GM19035 (cell line): Measurements from ENCODE around the gene PNPLA8.

ENCODE experiments used
- ATAC-seq: cut with Tn5 transposase; IDR thresholded peaks from one replicate; pipeline ENCODE4 v1.9.1; 2021; ENCODE audit not compliant: unreplicated experiment

PNPLA8 gene

DNA sequence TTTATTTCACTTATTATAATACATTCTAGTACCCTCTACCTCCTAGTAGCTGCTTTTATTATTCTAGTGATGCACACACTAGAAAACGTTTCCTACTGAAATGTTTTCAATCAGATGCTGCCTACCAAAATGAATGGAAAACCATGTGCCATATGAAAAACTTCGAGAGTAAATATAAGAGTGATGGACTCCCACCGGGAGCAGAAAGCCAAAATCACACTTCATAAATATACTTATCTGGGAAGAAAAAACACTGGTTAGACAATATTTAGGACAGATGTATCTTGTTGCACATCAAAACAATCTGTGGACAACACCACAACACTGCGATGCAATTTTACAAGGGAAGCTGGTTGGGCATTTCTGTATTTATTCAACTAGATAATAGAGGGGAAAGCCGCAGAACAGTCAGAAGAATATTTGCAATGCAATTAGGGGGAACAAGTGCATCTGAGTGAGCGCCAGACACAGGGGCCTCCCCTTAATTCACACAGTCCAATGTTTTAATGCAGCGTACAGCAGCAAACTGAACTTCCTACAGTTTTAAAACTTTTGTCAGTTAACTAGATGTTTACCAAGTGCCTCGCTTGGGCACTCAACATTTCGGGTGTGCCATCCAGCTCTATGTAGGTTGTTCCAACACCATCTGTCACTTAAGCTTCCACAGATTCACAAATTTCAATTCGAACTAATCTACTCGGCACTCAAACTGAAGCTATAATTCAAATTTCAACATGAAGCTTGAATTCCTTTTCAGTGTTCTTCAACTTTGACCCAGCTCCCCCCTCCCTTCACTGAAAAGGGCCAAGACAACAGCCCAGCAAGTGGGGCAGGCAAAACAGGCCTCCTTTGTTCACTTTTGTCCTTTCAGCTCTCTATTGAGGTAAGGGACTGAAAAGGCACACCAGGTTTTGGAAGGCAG, 77.1 kb downstream of the PNPLA8 start:
- no peak for ATAC-seq

DNA sequence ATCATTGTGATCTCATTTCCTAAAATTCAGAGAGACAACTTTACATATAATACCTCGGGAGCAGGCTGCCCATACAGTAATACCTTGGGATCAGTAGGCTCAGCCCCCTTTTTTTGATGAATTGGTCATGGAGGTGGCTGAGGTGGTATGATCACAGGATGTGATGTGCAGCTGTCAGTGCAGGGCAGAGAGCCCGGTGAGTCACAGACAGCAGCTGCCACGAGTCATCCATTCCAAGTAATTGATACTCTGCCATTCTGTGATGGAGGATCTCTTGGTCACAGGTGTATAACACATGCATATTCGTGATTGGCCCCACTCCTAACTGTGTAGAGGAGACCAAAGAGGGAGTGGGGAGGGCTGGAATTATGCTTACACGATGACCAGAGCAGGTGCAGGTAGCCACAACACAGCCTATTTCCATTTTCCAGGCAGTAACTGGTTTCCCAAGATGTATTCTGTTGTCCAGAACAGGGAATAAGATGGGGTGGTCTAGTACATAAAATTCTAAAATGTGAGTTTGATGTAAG, 83.8 kb downstream of the PNPLA8 start:
- no peak for ATAC-seq

DNA sequence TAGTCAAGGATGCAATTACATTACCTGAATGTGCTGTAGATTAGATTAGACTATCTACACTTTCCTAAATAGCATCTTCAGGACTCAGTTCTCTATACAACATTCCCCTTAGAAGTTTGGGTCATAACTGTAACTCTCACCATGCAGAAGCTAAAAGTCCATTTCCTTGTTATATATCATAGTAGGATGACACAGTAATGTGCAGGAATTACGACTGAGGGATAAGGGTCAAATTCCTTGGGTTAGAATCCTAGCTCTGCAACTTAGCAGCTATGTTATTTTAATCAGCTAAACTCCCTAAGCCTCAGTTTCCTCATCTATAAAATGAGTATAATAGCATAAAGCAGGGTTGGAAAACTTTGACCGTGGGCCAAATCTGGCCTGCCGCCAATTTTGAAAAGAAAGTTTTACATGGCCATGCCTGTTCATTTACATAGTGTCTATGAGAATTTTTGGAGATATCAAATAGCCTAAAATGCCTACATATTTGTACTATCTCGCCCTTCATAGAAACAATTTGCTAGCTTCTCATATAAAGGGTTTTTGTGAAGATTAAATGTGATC, 84.5 kb downstream of the PNPLA8 start:
- no peak for ATAC-seq

DNA sequence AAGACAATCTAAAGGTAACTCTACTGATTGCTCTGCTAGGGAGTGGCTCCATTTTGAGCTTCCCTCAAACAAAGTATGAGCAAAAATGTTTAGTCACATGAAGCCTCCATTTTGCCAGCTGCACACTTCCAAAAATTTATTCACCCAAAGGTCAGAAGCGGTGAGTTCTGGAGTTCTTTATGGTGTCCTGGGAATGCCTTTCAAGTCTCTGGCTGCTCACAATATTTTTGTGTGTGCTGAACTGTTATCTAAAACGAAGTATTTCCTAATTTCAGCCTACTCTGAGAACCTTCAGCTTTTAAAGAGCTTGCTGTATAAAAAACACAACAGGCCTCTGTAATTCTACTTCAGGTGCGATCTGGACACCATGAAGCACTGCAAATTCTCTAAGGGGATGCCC, 85.3 kb downstream of the PNPLA8 start:
- ATAC-seq = no peak

DNA sequence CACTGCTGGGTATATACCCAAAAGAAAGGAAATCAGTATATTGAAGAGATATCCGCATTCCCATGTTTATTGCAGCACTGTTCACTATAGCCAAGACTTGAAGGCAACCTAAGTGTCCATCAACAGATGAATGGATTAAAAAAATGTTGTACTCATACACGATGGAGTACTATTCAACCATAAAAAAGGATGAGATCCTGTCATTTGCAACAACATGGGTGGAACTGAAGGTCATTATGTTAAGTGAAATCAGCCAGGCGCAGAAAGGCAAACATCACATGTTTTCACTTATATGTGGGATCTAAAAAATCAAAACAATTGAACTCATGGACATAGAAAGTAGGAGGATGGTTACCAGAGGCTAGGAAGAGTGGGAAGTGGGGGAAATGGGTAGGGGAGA, 89.0 kb downstream of the PNPLA8 start:
- no peak for ATAC-seq

DNA sequence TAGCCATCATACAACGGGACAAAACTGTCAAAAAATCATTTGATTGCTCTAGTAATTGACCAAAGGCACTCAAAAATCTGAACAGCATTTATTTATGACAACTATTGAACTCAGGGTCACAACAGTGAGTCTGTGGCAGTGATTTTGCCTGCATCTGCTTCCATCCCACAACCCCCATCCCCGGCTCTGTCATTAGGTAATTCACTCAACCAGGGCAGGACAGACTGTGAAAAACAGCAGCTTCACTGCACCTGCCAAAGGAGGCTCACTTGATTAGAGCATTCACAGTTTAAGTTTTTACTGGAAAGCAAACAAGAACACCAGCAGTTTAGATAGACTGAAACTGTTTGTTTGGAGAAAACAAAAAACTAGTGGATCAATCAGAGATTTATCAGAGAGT, 91.9 kb downstream of the PNPLA8 start:
- no peak for ATAC-seq

DNA sequence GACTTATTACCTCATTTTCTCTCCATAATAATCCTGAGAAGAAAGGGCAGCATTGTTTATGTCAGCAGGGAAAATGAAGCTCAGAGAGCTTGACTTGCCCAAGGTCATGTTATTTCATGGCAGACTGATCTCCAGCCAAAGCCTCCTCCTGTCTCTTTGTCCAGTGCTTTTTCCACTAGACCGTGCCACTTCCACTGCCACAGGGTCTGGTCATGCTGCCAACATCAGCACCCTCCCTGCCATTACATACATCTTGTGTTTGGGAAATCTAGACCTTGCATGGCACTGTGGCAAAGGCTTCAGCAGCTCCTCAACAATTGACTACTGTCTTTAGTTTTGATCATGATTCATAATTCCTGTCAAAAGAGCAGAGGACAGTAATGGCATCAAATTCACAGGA, 94.8 kb downstream of the PNPLA8 start:
- no peak for ATAC-seq

DNA sequence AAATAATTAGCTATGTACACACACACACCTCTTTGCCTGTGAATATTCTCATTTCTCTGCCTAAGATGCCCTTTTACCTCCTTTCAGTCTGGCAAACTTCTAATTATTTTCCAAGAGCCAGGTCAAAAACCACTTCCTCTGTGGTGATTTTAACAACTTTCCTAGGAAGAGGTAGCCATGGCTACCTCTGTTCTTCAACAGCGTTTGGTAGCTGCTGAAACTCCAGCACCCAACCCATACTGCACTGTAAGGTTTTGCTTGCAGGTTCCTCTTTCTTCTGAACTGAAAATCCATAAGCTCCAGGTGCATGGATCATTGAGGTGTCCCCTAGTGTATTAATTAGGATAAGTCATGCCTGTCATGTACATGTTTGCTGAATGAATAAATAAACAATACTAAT, 95.3 kb downstream of the PNPLA8 start:
- ATAC-seq = no peak

DNA sequence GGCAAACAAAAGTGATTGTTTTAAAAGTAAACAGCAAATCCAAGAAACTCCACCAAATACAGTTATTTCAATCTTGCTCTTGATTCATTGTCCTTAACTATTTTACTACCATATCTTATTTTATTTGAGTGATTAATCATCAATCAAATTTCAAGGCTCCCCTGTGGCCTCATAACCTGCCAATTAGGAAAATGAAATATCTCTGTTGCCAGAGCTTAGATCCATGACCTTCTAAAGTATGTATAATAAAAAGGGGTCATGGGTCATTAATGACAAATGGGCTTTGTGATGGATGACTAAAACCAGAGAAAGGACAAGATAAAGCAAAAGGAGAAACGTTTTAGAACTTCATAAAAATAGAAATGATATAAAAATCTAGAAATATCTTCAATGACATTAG, 98.2 kb downstream of the PNPLA8 start:
- ATAC-seq = no peak

DNA sequence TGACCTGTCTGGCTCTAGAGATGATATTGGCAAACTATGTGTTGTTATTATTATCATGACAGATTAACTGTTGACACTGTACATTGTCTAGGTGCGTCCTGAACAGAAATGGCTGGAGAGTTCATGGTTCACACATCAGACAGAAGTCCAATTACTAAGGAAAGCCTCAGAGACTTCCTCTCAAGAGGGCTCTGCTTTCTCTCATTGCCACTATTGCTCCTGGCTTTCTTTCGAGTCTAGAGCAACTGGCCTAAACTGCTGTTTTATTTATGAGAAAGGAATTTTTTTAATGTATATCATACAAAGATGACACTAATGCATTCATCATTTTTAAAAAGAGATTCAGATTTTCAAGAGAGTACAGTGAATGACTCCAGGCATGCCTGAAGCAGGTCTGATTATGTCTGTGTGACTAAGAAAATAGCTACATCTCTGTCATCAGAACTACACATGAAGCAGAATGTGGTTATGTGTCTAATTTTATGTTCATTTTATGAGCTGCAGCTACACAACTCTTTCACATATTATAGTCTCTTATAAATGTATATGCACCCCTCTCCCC, 100.1 kb downstream of the PNPLA8 start:
- no peak for ATAC-seq

DNA sequence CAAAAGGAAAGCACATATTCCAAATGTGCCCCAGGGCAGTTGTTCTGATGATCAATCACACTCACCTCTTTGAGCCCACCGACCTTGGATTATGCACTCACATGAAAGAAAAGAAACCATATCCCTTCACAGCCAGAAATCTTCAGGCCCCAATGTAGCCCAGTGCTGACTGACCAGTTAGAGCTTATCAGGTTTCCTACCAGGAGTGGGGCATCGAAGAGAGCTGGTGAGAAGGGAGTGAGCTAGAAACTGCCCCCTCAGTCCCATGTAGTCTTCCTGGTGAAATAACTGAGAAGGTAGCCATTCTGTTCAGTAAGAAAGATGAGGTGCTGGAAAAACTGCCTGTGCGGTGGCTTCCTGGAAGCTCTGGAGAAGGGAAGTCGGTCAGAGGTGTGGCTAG, 101.9 kb downstream of the PNPLA8 start:
- ATAC-seq = no peak

DNA sequence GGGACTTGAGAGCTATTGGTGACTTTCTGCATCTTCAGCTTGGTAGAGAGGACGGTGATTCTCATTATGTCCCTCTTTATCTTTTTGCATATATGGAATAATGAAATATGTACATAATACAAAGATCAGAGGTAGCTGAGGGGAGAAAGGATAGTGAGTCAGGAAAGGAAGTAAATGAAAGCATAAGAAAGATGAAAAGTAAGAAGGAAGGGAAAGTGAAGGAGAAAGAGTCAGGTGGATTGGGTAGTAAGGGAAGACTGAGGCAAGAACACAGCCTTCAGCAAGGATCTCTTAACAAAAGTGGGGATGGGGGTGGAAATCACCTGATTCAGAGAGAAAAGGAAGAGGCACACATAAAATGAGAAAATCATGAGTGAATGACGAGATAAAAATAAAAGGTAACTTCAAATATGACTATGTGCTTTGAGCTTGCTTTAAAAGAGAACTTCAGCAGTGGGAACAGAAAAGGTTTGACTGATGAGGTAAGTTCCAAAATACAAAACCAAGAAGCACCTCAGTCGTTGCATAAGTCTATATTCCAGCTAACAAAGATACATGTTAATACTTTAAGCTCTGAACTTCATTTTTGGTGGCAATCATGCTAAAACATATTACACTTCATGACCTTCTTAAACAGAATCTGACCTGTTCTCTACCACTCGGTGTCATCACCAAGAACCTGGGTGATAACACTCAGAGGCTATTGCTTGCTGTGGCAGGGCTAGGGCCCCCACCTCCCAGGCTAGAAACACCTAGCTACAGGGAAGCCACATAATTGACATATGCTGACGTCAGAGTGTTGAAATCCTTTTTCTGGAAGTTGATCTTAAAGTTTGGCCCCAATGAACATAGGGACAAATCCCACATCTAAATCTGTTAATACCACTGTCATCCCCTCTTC, 102.6 kb downstream of the PNPLA8 start:
- ATAC-seq = no peak

DNA sequence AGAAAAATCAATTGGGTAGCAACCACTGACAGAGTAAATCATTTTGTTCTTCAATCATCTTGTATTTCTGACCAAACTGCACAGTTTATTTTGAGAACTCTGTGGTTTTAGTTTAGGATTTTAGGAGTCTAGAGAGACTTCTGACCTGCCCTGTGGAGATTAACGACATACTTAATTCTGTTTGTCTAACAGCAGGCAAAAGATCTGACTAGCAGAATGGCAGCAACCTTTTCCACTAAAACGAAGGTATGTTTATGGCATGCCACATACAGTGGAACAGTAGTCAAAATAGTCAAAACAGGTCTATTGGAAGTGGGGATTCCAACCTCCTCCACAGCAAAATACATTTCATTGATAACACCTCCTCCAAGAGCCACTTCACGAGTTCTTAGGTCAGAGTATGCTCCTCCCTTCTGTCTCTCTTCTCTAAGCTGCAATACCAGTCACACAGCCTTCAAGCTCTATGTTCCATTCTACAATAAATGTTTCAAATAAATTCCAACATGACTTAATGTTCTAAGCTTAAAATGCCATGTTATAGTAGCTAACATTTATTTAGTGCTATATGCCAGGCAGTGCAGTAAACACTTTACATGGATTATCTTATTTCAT, 104.1 kb downstream of the PNPLA8 start:
- no peak for ATAC-seq
